WERI-Rb-1 (cell line): ENCODE measurements around the gene HECTD4.

Experiments
- DNase-seq: peaks from one replicate; pipeline ENCODE4 v3.0.0-alpha.2; 2020
- H3K27ac ChIP-seq: fragments of 250-450 bp; sonication (Bioruptor Pico); 2 replicates; pipeline ENCODE4 v1.5.1; 2020; ENCODE audit warnings: mild to moderate bottlenecking, moderate library complexity
- H3K27me3 ChIP-seq: fragments of 250-450 bp; sonication (Bioruptor Pico); 2 replicates; pipeline ENCODE4 v1.5.1; 2021; ENCODE audit warnings: mild to moderate bottlenecking, low read depth, moderate library complexity; ENCODE audit not compliant: insufficient read depth, severe bottlenecking
- H3K36me3 ChIP-seq: fragments of 250-450 bp; sonication (Bioruptor Pico); 2 replicates; pipeline ENCODE4 v1.5.1; 2020; ENCODE audit warnings: mild to moderate bottlenecking, moderate library complexity
- H3K4me3 ChIP-seq: 2 replicates; pipeline ENCODE4 v1.5.1; 2011; ENCODE audit warnings: low read depth, mild to moderate bottlenecking, control low read depth, low read length
- H3K9me3 ChIP-seq: fragments of 250-450 bp; sonication (Bioruptor Pico); 2 replicates; pipeline ENCODE4 v1.5.1; 2021; ENCODE audit warnings: mild to moderate bottlenecking, moderate library complexity; ENCODE audit not compliant: severe bottlenecking
- CTCF ChIP-seq: IDR thresholded peaks from 2 replicates; pipeline ENCODE4 v1.5.1; 2011; ENCODE audit warnings: low read depth, mild to moderate bottlenecking, control low read depth, inconsistent platforms, low read length

The HECTD4 gene

GRCh38 chr12:112308652-112309051 lies 73.6 kb downstream of the HECTD4 start:
- Histone ChIP-seq H3K9me3 (no peaks in the 10 kb centered on the region), H3K27ac (no peak overlapping the region), H3K27me3 (no peaks in the 10 kb centered on the region), H3K4me3 (no peak overlapping the region), H3K36me3 (peaks cover 45% of the 10 kb centered on the region)
- no peak for TF ChIP-seq CTCF
- DNase-seq = no peak

- no peak overlapping the region for H3K4me3 ChIP-seq
- H3K9me3 ChIP-seq = no peaks in the 10 kb centered on the region
- DNase-seq = no peak
- no peaks in the 10 kb centered on the region for H3K27me3 ChIP-seq
- peaks cover 47% of the 10 kb centered on the region for H3K36me3 ChIP-seq
- no peak for TF ChIP-seq CTCF
- no peak overlapping the region for H3K27ac ChIP-seq
Observed at GRCh38 chr12:112308161-112308560, 74.1 kb downstream of the HECTD4 start.

- no peak for TF ChIP-seq CTCF
- Histone ChIP-seq H3K27ac (no peak overlapping the region), H3K9me3 (no peaks in the 10 kb centered on the region), H3K4me3 (no peak overlapping the region), H3K27me3 (no peaks in the 10 kb centered on the region), H3K36me3 (peaks cover 44% of the 10 kb centered on the region)
- no peak for DNase-seq
Observed at GRCh38 chr12:112307317-112308011, 74.8 kb downstream of the HECTD4 start.

- Histone ChIP-seq H3K4me3 (no peak overlapping the region), H3K27me3 (no peaks in the 10 kb centered on the region), H3K27ac (no peak overlapping the region), H3K36me3 (peaks cover 40% of the 10 kb centered on the region), H3K9me3 (no peaks in the 10 kb centered on the region)
- no peak for DNase-seq
- no peak for TF ChIP-seq CTCF
Observed at GRCh38 chr12:112305951-112306350, 76.3 kb downstream of the HECTD4 start.

- no peak for DNase-seq
- H3K27ac ChIP-seq = no peak overlapping the region
- peaks cover 36% of the 10 kb centered on the region for H3K36me3 ChIP-seq
- no peaks in the 10 kb centered on the region for H3K9me3 ChIP-seq
- no peak overlapping the region for H3K4me3 ChIP-seq
- no peaks in the 10 kb centered on the region for H3K27me3 ChIP-seq
- no peak for TF ChIP-seq CTCF
Observed at GRCh38 chr12:112304436-112304835, 77.8 kb downstream of the HECTD4 start.

- Histone ChIP-seq H3K9me3 (no peaks in the 10 kb centered on the region), H3K4me3 (no peak overlapping the region), H3K27me3 (no peaks in the 10 kb centered on the region), H3K27ac (no peak overlapping the region), H3K36me3 (peaks cover 32% of the 10 kb centered on the region)
- no peak for DNase-seq
- TF ChIP-seq CTCF = no peak
Observed at GRCh38 chr12:112303799-112304198, 78.4 kb downstream of the HECTD4 start.
